Breast epithelium (tissue), 3 donors: ENCODE measurements around the gene CRY2.
A peak's percentile ranks its signal among the peaks of the same experiment; 100 is the strongest.

Source experiments
- CTCF ChIP-seq, 3 donors: fragments of 450-650 bp; IDR thresholded peaks; one replicate each; pipeline ENCODE4 v1.5.1; 2016 to 2017; ENCODE audit warnings: antibody characterized with exemption in 3 of 3, mild to moderate bottlenecking in 3 of 3, moderate library complexity in 3 of 3
- POLR2A ChIP-seq: fragments of 450-650 bp; IDR thresholded peaks from one replicate; pipeline ENCODE4 v1.6.1; 2016; ENCODE audit warnings: antibody characterized with exemption, mild to moderate bottlenecking, moderate library complexity
- POLR2AphosphoS5 ChIP-seq, 3 donors: sonication (generic); formaldehyde crosslinking; IDR thresholded peaks; one replicate each; pipeline ENCODE4 v1.6.1; 2017; ENCODE audit warnings: antibody characterized with exemption in 3 of 3

- TF ChIP-seq CTCF (IDR thresholded peaks at IDR 0.05) (no peak), POLR2A (peak; percentile 21), POLR2AphosphoS5 (IDR thresholded peaks at IDR 0.05) (peak; percentile 19 to 66 (median 51))
Observed at GRCh38 chr11:45918331-45918941, 71.2 kb downstream of the CRY2 start.
